AG04449 (cell line): Measurements from ENCODE around the gene GRM7.

ENCODE experiments used
- CTCF ChIA-PET: fragments of 350-600 bp; formaldehyde crosslinking; extraction: SDS; loops from one replicate; lab custom pipeline; 2021; ENCODE audit warnings: antibody characterized with exemption; lab: Yijun Ruan, JAX
- POLR2A ChIA-PET: fragments of 400-600, 350-600 bp; formaldehyde crosslinking; extraction: SDS; loops from one replicate; lab custom pipeline; 2020; ENCODE audit warnings: antibody characterized with exemption, inconsistent platforms; lab: Yijun Ruan, JAX
- DNase-seq: peaks from one replicate; pipeline ENCODE4 v3.0.0-alpha.2; 2010; ENCODE audit warnings: low read depth, low spot score
- H3K4me3 ChIP-seq: 2 replicates; pipeline ENCODE4 v1.5.1; 2011; ENCODE audit warnings: low read depth, mild to moderate bottlenecking, control low read depth, low read length
- CTCF ChIP-seq: IDR thresholded peaks from one replicate; pipeline ENCODE4 v1.5.1; 2011; ENCODE audit warnings: mild to moderate bottlenecking, moderate library complexity, low read length, control low read depth, inconsistent platforms; ENCODE audit not compliant: insufficient read depth; ENCODE audit errors: missing control alignments

Gene GRM7

GRCh38 chr3:6989608-6990291 is 128.8 kb downstream of the GRM7 start:
- no peak overlapping the region for H3K4me3 ChIP-seq
- TF ChIP-seq CTCF: no peak
- CTCF ChIA-PET: no interaction called here
- POLR2A ChIA-PET: no interaction called here
- DNase-seq: no peak

GRCh38 chr3:6994081-6994668 is 133.3 kb downstream of the GRM7 start:
- no peak for TF ChIP-seq CTCF
- POLR2A ChIA-PET: no interaction called here
- CTCF ChIA-PET: no interaction called here
- no peak overlapping the region for H3K4me3 ChIP-seq
- DNase-seq: no peak

GRCh38 chr3:7000501-7000900 is 139.6 kb downstream of the GRM7 start:
- H3K4me3 ChIP-seq: no peak overlapping the region
- TF ChIP-seq CTCF: no peak
- no peak for DNase-seq
- CTCF ChIA-PET: no interaction called here
- POLR2A ChIA-PET: no interaction called here

- CTCF ChIA-PET: no interaction called here
- H3K4me3 ChIP-seq: no peak overlapping the region
- DNase-seq: no peak
These were observed 140.5 kb downstream of the GRM7 start for GRCh38 chr3:7001370-7001769.

GRCh38 chr3:7015683-7016440 is 154.9 kb downstream of the GRM7 start:
- no peak for TF ChIP-seq CTCF
- H3K4me3 ChIP-seq: no peak overlapping the region
- ChIA-PET CTCF (no interaction called here), POLR2A (no interaction called here)
- DNase-seq: no peak

More at GRCh38 chr3:7001370-7001769, 140.5 kb downstream of the GRM7 start:
- POLR2A ChIA-PET: no interaction called here
- no peak for TF ChIP-seq CTCF
